Stimulated activated naive CD4-positive, alpha-beta T cell treated with Interleukin-2 at 50 U/mL for 16 hours (primary cell): ENCODE data around the gene SPDYE5.
"Not testable (repeated sequence)": the region's sequence is repeated elsewhere in the genome, so short reads cannot be mapped to it uniquely, and the experiment has no call there.

Source experiments
- DNase-seq: peaks from one replicate; lab custom pipeline; 2025; lab: John Stamatoyannopoulos, UW

The SPDYE5 gene

GRCh38 chr7:75492020-75492419, at the start of gene SPDYE5:
Gene SPDYE5 (plus strand): TSS chr7:75492320. CDS start chr7:75494048, 1,728 bp downstream.
- not testable (repeated sequence) for DNase-seq

GRCh38 chr7:75442465-75443111, 49.5 kb upstream of the SPDYE5 start:
- not testable (repeated sequence) for DNase-seq

GRCh38 chr7:75449946-75450345, 42.2 kb upstream of the SPDYE5 start:
- DNase-seq = not testable (repeated sequence)

GRCh38 chr7:75452494-75452955, 39.6 kb upstream of the SPDYE5 start:
- not testable (repeated sequence) for DNase-seq

- not testable (repeated sequence) for DNase-seq
Observed at GRCh38 chr7:75456403-75456802, 35.7 kb upstream of the SPDYE5 start.

GRCh38 chr7:75458034-75458433, 34.1 kb upstream of the SPDYE5 start:
- DNase-seq = not testable (repeated sequence)

GRCh38 chr7:75460541-75460940, 31.6 kb upstream of the SPDYE5 start:
- DNase-seq = not testable (repeated sequence)

GRCh38 chr7:75470166-75470565, 22.0 kb upstream of the SPDYE5 start:
- not testable (repeated sequence) for DNase-seq

- not testable (repeated sequence) for DNase-seq
Observed at GRCh38 chr7:75477457-75477856, 14.7 kb upstream of the SPDYE5 start.

GRCh38 chr7:75480313-75480712, 11.8 kb upstream of the SPDYE5 start:
- not testable (repeated sequence) for DNase-seq

- peak; percentile 3 for DNase-seq
Observed at GRCh38 chr7:75485355-75485978, 6.7 kb upstream of the SPDYE5 start.

- peak; percentile 87 for DNase-seq
Observed at GRCh38 chr7:75485979-75486643, 6.0 kb upstream of the SPDYE5 start, which contains the start of gene POM121C. Gene POM121C (minus strand): TSS chr7:75486299. CDS start chr7:75441496, 44,803 bp downstream.

GRCh38 chr7:75509033-75509432, 16.9 kb downstream of the SPDYE5 start:
- DNase-seq = not testable (repeated sequence)

- not testable (repeated sequence) for DNase-seq
Observed at GRCh38 chr7:75518842-75519241, 26.7 kb downstream of the SPDYE5 start.

GRCh38 chr7:75521727-75522126, 29.6 kb downstream of the SPDYE5 start:
- DNase-seq = not testable (repeated sequence)

GRCh38 chr7:75527224-75527722, 35.2 kb downstream of the SPDYE5 start:
- not testable (repeated sequence) for DNase-seq

- no peak for DNase-seq
Observed at GRCh38 chr7:75531359-75531821, 39.3 kb downstream of the SPDYE5 start.

- no peak for DNase-seq
Observed at GRCh38 chr7:75532639-75533038, 40.5 kb downstream of the SPDYE5 start.

- DNase-seq = no peak
Observed at GRCh38 chr7:75533926-75534325, 41.8 kb downstream of the SPDYE5 start.

- DNase-seq = no peak
Observed at GRCh38 chr7:75534727-75535307, 42.7 kb downstream of the SPDYE5 start.

- DNase-seq = no peak
Observed at GRCh38 chr7:75536491-75536890, 44.4 kb downstream of the SPDYE5 start.

GRCh38 chr7:75536940-75537538, 44.9 kb downstream of the SPDYE5 start:
- no peak for DNase-seq
